Endothelial cell (in vitro differentiated cells): ENCODE measurements around the gene MYMK. TPM values are rescaled to one million over a fixed set of nuclear protein-coding genes. Genes with fewer than 3 reads are reported as not detected.

Experiments used
- DNase-seq: peaks from one replicate; pipeline ENCODE4 v3.0.0; 2021; ENCODE audit warnings: low spot score
- H3K27ac Mint-ChIP-seq: one replicate; pipeline ENCODE4 v1.8.0; 2021; ENCODE audit warnings: mixed read lengths, inconsistent platforms; ENCODE audit not compliant: unreplicated experiment
- H3K27me3 Mint-ChIP-seq: one replicate; pipeline ENCODE4 v1.8.0; 2021; ENCODE audit warnings: mild to moderate bottlenecking, moderate library complexity, mixed read lengths, inconsistent platforms; ENCODE audit not compliant: unreplicated experiment
- H3K36me3 Mint-ChIP-seq: one replicate; pipeline ENCODE4 v1.8.0; 2021; ENCODE audit warnings: mild to moderate bottlenecking, low read depth, mixed read lengths, inconsistent platforms; ENCODE audit not compliant: unreplicated experiment
- H3K4me1 Mint-ChIP-seq: one replicate; pipeline ENCODE4 v1.8.0; 2021; ENCODE audit warnings: mild to moderate bottlenecking, mixed read lengths, inconsistent platforms; ENCODE audit not compliant: unreplicated experiment
- H3K4me3 Mint-ChIP-seq: one replicate; pipeline ENCODE4 v1.8.0; 2021; ENCODE audit warnings: mild to moderate bottlenecking, mixed read lengths, inconsistent platforms; ENCODE audit not compliant: unreplicated experiment
- H3K9me3 Mint-ChIP-seq: one replicate; pipeline ENCODE4 v1.8.0; 2021; ENCODE audit warnings: mixed read lengths, inconsistent platforms; ENCODE audit not compliant: unreplicated experiment
- total RNA-seq: library from RNA; stranded (reverse); fragmentation: NEBNext Ultra II Directional; extraction: Animal tissue kit (Norgen Biotek cat#: 25700); gene quantifications from one replicate; pipeline ENCODE4 v1.2.1, GENCODE V29; 2021; ENCODE audit not compliant: unreplicated experiment
- TF ChIP-seq, protein P1 (sequence below): fragments of 200-600 bp; sonication (generic); IDR thresholded peaks from one replicate; pipeline ENCODE4 v1.5.0; 2021; ENCODE audit warnings: antibody characterized with exemption; ENCODE audit not compliant: unreplicated experiment

The MYMK gene
- total RNA-seq, 1 donor from 2014 or later: not detected

DNA sequence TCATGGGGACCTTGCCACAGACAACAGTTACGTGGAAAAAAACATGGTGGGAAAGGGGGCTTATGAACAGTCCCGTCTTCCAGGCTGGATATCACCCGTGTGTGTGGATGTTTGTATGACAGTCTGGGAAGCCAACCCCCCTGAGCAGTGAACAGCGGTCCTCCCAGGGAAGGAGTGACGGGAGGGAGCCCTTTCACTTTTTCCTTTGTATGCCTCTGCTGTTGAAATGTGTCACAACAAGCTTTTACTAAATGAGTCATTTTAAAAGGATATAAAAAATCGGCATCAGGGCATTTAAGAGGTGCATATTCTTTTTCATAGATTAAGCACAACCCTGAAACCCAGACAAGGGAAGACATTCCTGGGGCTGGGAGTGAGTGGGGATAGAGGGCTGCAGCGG lies 5.1 kb downstream of the MYMK start:
- H3K27ac Mint-ChIP-seq: no peak overlapping the region
- no peak for DNase-seq
- no peak overlapping the region for H3K4me3 Mint-ChIP-seq
- TF ChIP-seq, protein P1, sequence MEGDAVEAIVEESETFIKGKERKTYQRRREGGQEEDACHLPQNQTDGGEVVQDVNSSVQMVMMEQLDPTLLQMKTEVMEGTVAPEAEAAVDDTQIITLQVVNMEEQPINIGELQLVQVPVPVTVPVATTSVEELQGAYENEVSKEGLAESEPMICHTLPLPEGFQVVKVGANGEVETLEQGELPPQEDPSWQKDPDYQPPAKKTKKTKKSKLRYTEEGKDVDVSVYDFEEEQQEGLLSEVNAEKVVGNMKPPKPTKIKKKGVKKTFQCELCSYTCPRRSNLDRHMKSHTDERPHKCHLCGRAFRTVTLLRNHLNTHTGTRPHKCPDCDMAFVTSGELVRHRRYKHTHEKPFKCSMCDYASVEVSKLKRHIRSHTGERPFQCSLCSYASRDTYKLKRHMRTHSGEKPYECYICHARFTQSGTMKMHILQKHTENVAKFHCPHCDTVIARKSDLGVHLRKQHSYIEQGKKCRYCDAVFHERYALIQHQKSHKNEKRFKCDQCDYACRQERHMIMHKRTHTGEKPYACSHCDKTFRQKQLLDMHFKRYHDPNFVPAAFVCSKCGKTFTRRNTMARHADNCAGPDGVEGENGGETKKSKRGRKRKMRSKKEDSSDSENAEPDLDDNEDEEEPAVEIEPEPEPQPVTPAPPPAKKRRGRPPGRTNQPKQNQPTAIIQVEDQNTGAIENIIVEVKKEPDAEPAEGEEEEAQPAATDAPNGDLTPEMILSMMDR: no peak
- peaks cover 2% of the 10 kb centered on the region for H3K27me3 Mint-ChIP-seq
- no peaks in the 10 kb centered on the region for H3K9me3 Mint-ChIP-seq
- no peaks in the 10 kb centered on the region for H3K36me3 Mint-ChIP-seq
- H3K4me1 Mint-ChIP-seq: no peaks in the 10 kb centered on the region

DNA sequence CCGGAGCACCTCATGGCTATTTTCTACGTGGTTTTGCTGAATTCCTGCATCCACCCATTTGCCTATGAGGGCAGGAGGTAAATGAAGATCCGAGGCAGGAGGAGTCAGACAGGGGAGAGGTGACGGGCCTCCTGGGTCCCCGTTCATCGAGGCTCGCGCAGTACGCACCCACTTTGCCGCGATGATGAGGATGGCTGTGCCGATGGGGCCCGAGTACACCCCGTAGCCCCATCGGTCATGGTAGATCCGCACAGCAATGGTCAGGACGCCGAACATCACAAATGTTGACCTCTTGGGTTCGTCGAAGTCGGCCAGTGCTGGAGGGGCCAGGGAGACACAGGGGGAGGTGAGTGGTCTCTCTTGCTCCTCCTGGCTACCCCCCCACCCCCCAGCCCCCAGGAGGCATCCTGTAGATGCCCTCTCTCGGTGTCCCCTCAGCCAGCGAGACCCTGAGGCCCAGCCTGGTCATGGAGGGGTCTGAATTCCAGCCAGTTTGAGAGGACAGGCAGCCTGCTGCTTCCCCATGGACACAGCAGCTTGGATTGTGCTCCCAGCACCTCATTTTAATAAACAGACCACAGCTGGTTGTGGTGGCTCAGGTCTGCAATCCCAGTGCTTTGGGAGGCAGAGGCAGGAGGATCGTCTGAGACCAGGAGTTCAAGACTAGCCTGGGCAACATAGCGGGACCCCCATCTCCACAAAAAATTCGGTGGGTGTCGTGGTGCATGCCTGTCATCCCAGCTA lies 5.9 kb downstream of the MYMK start:
- Mint-ChIP-seq H3K4me1 (no peaks in the 10 kb centered on the region), H3K4me3 (no peak overlapping the region), H3K27me3 (peaks cover 2% of the 10 kb centered on the region), H3K27ac (no peak overlapping the region), H3K9me3 (no peaks in the 10 kb centered on the region), H3K36me3 (no peaks in the 10 kb centered on the region)
- DNase-seq: no peak
- TF ChIP-seq, protein P1: no peak

DNA sequence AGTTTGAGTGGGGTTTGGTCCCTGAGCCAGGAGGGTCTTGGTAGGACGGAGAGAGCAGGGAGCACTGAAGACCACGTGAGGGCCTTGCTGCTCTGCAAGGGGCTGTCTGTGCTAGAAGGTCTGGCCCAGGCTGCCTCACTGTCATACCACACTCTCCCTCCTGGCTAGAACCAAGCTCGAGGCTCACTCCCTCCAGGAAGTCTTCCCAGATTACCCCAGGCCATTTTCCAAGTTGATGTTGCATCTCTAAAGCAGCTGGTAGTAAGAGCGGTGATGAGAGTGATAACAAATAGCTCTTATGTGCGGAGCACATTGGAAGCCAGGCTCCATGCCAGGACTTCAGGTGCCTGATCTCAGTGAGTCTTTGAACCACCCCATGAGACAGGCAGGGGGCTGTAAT lies 6.6 kb downstream of the MYMK start:
- Mint-ChIP-seq H3K27me3 (no peaks in the 10 kb centered on the region), H3K27ac (no peak overlapping the region), H3K4me3 (no peak overlapping the region), H3K4me1 (no peaks in the 10 kb centered on the region), H3K9me3 (no peaks in the 10 kb centered on the region), H3K36me3 (no peaks in the 10 kb centered on the region)
- DNase-seq: no peak
- TF ChIP-seq, protein P1: no peak

DNA sequence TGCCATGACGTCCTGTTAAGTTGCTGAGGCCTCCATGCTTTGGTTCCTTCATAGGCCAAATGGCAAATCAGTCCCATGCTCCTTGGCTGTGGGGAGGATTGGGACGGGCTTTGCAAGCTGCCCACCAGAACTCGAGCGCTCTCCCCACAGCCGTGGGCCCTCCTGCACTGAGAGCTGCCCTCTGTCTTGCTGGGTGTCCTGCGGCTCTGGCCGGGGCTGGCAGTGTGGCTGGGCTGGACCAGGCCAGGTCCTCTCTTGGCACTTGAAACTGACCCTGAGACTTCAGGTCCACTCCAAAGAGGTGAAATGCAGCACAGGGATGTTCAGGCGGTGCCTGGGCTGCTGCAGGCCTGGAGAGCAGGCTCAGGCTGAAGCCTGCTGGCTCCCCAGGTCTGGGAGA lies 7.0 kb downstream of the MYMK start:
- H3K4me3 Mint-ChIP-seq: no peak overlapping the region
- TF ChIP-seq, protein P1: no peak
- H3K27me3 Mint-ChIP-seq: no peaks in the 10 kb centered on the region
- no peak overlapping the region for H3K27ac Mint-ChIP-seq
- H3K9me3 Mint-ChIP-seq: no peaks in the 10 kb centered on the region
- H3K4me1 Mint-ChIP-seq: no peaks in the 10 kb centered on the region
- DNase-seq: no peak
- no peaks in the 10 kb centered on the region for H3K36me3 Mint-ChIP-seq

DNA sequence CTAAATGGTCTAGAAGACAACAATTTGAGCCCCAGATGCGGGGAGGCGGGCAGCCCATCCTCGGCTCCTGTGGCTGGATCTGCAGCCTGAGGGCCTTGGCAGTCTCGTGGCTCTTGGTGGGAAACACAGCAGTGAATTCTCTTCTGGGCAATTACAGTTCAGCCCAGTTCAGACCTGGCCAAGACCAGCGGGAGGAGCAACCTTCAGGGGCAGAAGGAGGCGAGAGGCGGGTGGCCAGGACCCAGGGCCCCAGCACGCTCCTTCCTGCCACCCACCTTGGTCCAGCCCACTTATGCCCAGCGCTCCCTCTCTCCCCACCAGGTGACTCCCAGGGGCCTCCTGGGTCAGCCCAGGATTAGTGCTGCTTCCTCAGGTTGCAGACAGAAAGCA lies 7.8 kb downstream of the MYMK start:
- H3K27ac Mint-ChIP-seq: no peak overlapping the region
- TF ChIP-seq, protein P1: no peak
- H3K9me3 Mint-ChIP-seq: no peaks in the 10 kb centered on the region
- H3K36me3 Mint-ChIP-seq: no peaks in the 10 kb centered on the region
- DNase-seq: no peak
- H3K27me3 Mint-ChIP-seq: no peaks in the 10 kb centered on the region
- H3K4me1 Mint-ChIP-seq: no peaks in the 10 kb centered on the region
- H3K4me3 Mint-ChIP-seq: no peak overlapping the region
